SK-N-SH (cell line): ENCODE measurements around the gene ARHGEF7. TPM values are rescaled to one million over a fixed set of nuclear protein-coding genes. Genes with fewer than 3 reads are reported as not detected.

Source experiments
- CTCF ChIA-PET: fragments of 300-600, 350-600 bp; formaldehyde crosslinking; extraction: SDS; loops from one replicate; lab custom pipeline; 2021; lab: Yijun Ruan, JAX
- POLR2A ChIA-PET: fragments of 350-600 bp; sonication (Branson Sonifier 250); formaldehyde crosslinking; extraction: SDS; loops from one replicate; lab custom pipeline; 2020; ENCODE audit warnings: antibody characterized with exemption, inconsistent platforms; lab: Yijun Ruan, JAX
- DNase-seq: peaks from one replicate; pipeline ENCODE4 v3.0.0; 2012
- H2AFZ ChIP-seq: fragments of 200-600 bp; sonication (generic); 2 replicates; pipeline ENCODE4 v1.8.1; 2016; ENCODE audit warnings: antibody characterized with exemption, mild to moderate bottlenecking, low read depth
- H3F3A ChIP-seq: fragments of 200-600 bp; sonication (generic); replicated peaks from 2 replicates; pipeline ENCODE3; 2016; ENCODE audit warnings: antibody characterized with exemption, mild to moderate bottlenecking; ENCODE audit not compliant: insufficient read depth
- H3K27ac ChIP-seq, 2 experiments: fragments of 200-500 bp in 1 of 2; fragments of 200-600 bp in 1 of 2; sonication (Bioruptor generic) in 1 of 2; sonication (generic), shearing (Covaris generic) in 1 of 2; 2 replicates each; pipeline versions ENCODE4 v1.5.1 to v1.6.1; 2014 to 2016; ENCODE audit warnings: low read depth in 2 of 2, inconsistent platforms in 1 of 2, low read length in 1 of 2, mild to moderate bottlenecking in 1 of 2, mixed read lengths in 1 of 2
- H3K27me3 ChIP-seq: fragments of 200-600 bp; sonication (generic), shearing (Covaris generic); 2 replicates; pipeline ENCODE4 v1.6.1; 2016; ENCODE audit warnings: mixed run types; ENCODE audit not compliant: insufficient read depth
- H3K36me3 ChIP-seq, 2 experiments: fragments of 200-500 bp in 1 of 2; fragments of 200-600 bp in 1 of 2; sonication (Bioruptor generic) in 1 of 2; sonication (generic) in 1 of 2; replicated peaks in 1 of 2; 2 replicates each; pipeline versions ENCODE3 to v1.5.1; 2014 to 2016; ENCODE audit warnings: low read length in 1 of 2, mild to moderate bottlenecking in 1 of 2; ENCODE audit not compliant: insufficient read depth in 2 of 2, control insufficient read depth in 1 of 2
- H3K4me1 ChIP-seq, 2 experiments: fragments of 200-500 bp in 1 of 2; fragments of 200-600 bp in 1 of 2; sonication (Bioruptor generic) in 1 of 2; sonication (generic), shearing (Covaris generic) in 1 of 2; 2 replicates each; pipeline versions ENCODE4 v1.5.1 to v1.6.1; 2014 to 2016; ENCODE audit warnings: low read depth in 1 of 2, low read length in 1 of 2, mixed run types in 1 of 2; ENCODE audit not compliant: insufficient read depth in 2 of 2, control insufficient read depth in 1 of 2
- H3K4me2 ChIP-seq: fragments of 200-600 bp; sonication (generic), shearing (Covaris generic); 2 replicates; pipeline ENCODE4 v1.6.1; 2017; ENCODE audit warnings: mixed run types
- H3K4me3 ChIP-seq, 2 experiments: fragments of 200-500 bp in 1 of 2; fragments of 200-600 bp in 1 of 2; sonication (Bioruptor generic) in 1 of 2; sonication (generic), shearing (Covaris generic) in 1 of 2; 2 replicates each; pipeline versions ENCODE4 v1.5.1 to v1.8.1; 2014 to 2016; ENCODE audit warnings: low read depth in 2 of 2, inconsistent platforms in 1 of 2, low read length in 1 of 2, mild to moderate bottlenecking in 1 of 2, mixed read lengths in 1 of 2, moderate library complexity in 1 of 2
- H3K79me2 ChIP-seq: fragments of 200-600 bp; sonication (generic); 2 replicates; pipeline ENCODE4 v1.8.1; 2017; ENCODE audit warnings: mild to moderate bottlenecking; ENCODE audit not compliant: insufficient read depth
- H3K9ac ChIP-seq: fragments of 200-600 bp; sonication (generic); 2 replicates; pipeline ENCODE4 v1.6.1; 2017; ENCODE audit warnings: mixed run types
- H3K9me2 ChIP-seq: fragments of 200-600 bp; sonication (generic); 2 replicates; pipeline ENCODE4 v1.6.1; 2017; ENCODE audit warnings: mixed run types
- H3K9me3 ChIP-seq: fragments of 200-600 bp; sonication (generic); 2 replicates; pipeline ENCODE4 v1.6.1; 2017; ENCODE audit warnings: mixed run types, mild to moderate bottlenecking, moderate library complexity
- H4K20me1 ChIP-seq: fragments of 200-600 bp; sonication (generic); 2 replicates; pipeline ENCODE4 v1.6.1; 2017; ENCODE audit warnings: mild to moderate bottlenecking, mixed run types; ENCODE audit not compliant: insufficient read depth
- CHD2 ChIP-seq: fragments of 150-350 bp; IDR thresholded peaks from 2 replicates; pipeline ENCODE4 v1.6.1; 2018; ENCODE audit warnings: low read length; ENCODE audit not compliant: partially characterized antibody
- ELF1 ChIP-seq: IDR thresholded peaks from 2 replicates; pipeline ENCODE4 v1.4.0; 2012
- EP300 ChIP-seq, 2 experiments: IDR thresholded peaks; 2 replicates each; pipeline versions ENCODE4 v1.4.0 to v1.6.1; 2012; ENCODE audit warnings: borderline replicate concordance in 1 of 2, low read depth in 1 of 2, low read length in 1 of 2
- FOSL2 ChIP-seq: IDR thresholded peaks from 2 replicates; pipeline ENCODE4 v1.4.0; 2012; ENCODE audit warnings: low read depth, mild to moderate bottlenecking, moderate library complexity, borderline replicate concordance
- FOXJ3 ChIP-seq: sonication (generic); formaldehyde crosslinking; IDR thresholded peaks from 2 replicates; pipeline ENCODE4 v1.5.1; 2020; ENCODE audit warnings: mild to moderate bottlenecking, missing genetic modification reagents
- FOXM1 ChIP-seq: IDR thresholded peaks from 2 replicates; pipeline ENCODE4 v1.4.0; 2012; ENCODE audit warnings: low read depth, mild to moderate bottlenecking
- GABPA ChIP-seq: IDR thresholded peaks from 2 replicates; pipeline ENCODE4 v1.4.0; 2012; ENCODE audit warnings: low read depth, mild to moderate bottlenecking
- JUND ChIP-seq: IDR thresholded peaks from 2 replicates; pipeline ENCODE4 v1.4.0; 2012
- MEF2A ChIP-seq: IDR thresholded peaks from 2 replicates; pipeline ENCODE4 v1.4.0; 2012; ENCODE audit warnings: low read depth, borderline replicate concordance
- MXI1 ChIP-seq: IDR thresholded peaks from 2 replicates; pipeline ENCODE4 v1.6.1; 2012; ENCODE audit warnings: mild to moderate bottlenecking, low read depth, low read length, improper control_type of control experiment
- NFIC ChIP-seq: IDR thresholded peaks from 2 replicates; pipeline ENCODE4 v1.4.0; 2012; ENCODE audit warnings: borderline replicate concordance
- POLR2AphosphoS5 ChIP-seq: IDR thresholded peaks from 2 replicates; pipeline ENCODE4 v1.6.1; 2012; ENCODE audit warnings: low read depth, low read length
- RCOR1 ChIP-seq: fragments of 150-350 bp; IDR thresholded peaks from 2 replicates; pipeline ENCODE4 v1.6.1; 2017; ENCODE audit warnings: antibody characterized with exemption, low read length
- RFX5 ChIP-seq: IDR thresholded peaks from 2 replicates; pipeline ENCODE4 v1.6.1; 2012; ENCODE audit warnings: mild to moderate bottlenecking, improper control_type of control experiment, low read length
- SIN3A ChIP-seq: IDR thresholded peaks from 2 replicates; pipeline ENCODE4 v1.6.1; 2012; ENCODE audit warnings: low read depth, mild to moderate bottlenecking, low read length, moderate library complexity, borderline replicate concordance
- SMC3 ChIP-seq: IDR thresholded peaks from 2 replicates; pipeline ENCODE4 v1.6.1; 2012; ENCODE audit warnings: low read depth, low read length, improper control_type of control experiment
- TAF1 ChIP-seq: IDR thresholded peaks from 2 replicates; pipeline ENCODE4 v1.6.1; 2012; ENCODE audit warnings: low read depth, mild to moderate bottlenecking, low read length, moderate library complexity, borderline replicate concordance
- TCF12 ChIP-seq: IDR thresholded peaks from 2 replicates; pipeline ENCODE4 v1.4.0; 2012
- TEAD4 ChIP-seq: IDR thresholded peaks from 2 replicates; pipeline ENCODE4 v1.4.0; 2012; ENCODE audit warnings: mild to moderate bottlenecking, borderline replicate concordance; ENCODE audit not compliant: insufficient read depth
- WGBS: methylation state at CpG from one replicate; pipeline ENCODE4 v1.1.6; 2017; ENCODE audit warnings: low lambda C conversion rate; 5-methylcytosine and 5-hydroxymethylcytosine counted together
- polyA plus RNA-seq, 3 experiments: library from polyadenylated mRNA; depleted of rRNA; stranded (reverse); fragments of >200 nt; gene quantifications; 2 replicates each; pipeline ENCODE4 v1.2.3, GENCODE V29; 2012
- TF ChIP-seq, protein P1 (sequence below): fragments of 200-600 bp; sonication (generic); IDR thresholded peaks from 2 replicates; pipeline ENCODE4 v1.6.1; 2017; ENCODE audit warnings: antibody characterized with exemption, mild to moderate bottlenecking, moderate library complexity
- TF ChIP-seq, protein P2 (sequence below): fragments of 150-350 bp; IDR thresholded peaks from 2 replicates; pipeline ENCODE4 v1.6.1; 2016; ENCODE audit warnings: mild to moderate bottlenecking, low read depth, low read length
- TF ChIP-seq, protein P3 (sequence below): fragments of 150-350 bp; IDR thresholded peaks from 2 replicates; pipeline ENCODE4 v1.6.1; 2017; ENCODE audit warnings: antibody characterized with exemption, low read length, low read depth, borderline replicate concordance

Gene ARHGEF7
- polyA plus RNA-seq, 1 of the 3 experiments (the other 2 are of a cell fraction): 21.6 TPM

DNA sequence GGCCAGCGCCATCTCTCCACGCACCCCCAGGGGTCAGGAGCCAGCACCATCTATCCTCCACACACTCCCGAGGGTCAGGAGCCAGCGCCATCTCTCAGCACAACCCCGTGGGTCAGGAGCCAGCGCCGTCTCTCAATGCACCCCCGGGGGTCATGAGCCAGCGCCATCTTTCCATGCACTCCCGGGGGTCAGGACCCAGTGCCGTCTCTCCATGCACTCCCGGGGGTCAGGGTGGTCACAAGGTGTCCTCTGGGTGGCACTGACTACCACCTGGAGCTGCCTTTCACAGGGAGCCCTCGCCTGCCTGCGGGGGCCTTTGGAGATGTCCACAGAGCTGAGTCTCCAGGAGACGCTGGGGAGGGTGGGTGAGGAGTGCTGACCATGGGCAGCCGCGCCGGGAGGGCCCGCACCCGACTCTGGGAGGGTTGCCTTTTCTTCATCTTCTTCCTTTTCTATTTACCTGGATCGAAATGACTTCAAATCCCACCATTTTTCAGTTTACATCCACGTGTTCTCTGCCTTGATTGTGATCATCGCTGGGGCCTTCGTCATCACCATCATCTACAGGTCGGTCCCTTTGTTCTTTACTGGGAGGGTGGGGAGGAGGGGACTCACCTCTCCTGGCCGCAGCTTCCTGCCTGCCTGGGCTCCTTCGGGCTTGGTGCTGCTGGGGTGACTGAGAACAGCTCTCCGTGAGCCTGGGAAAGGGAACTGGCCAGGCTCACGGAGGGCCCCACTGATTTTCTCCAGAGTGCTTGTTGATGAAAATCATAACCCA is 224.4 kb downstream of the ARHGEF7 start:
- Histone ChIP-seq H3K9ac (no peak overlapping the region), H3K4me3 (no peak overlapping the region), H2AFZ (no peak overlapping the region), H3K4me1 (no peaks in the 10 kb centered on the region), H3K9me3 (no peaks in the 10 kb centered on the region), H4K20me1 (no peaks in the 10 kb centered on the region), H3F3A (no peaks in the 10 kb centered on the region), H3K36me3 (no peaks in the 10 kb centered on the region), H3K27me3 (no peaks in the 10 kb centered on the region; the same call in 1 of the 2 replicates)
- 43% methylated on average over 22 of the region's 29 CpGs for whole genome bisulfite sequencing
- POLR2A ChIA-PET: no interaction called here
- CTCF ChIA-PET: no interaction called here
- TF ChIP-seq RFX5: no peak
- TF ChIP-seq RCOR1: no peak
- no peak for TF ChIP-seq SIN3A
- TF ChIP-seq CHD2: no peak
- no peak for TF ChIP-seq JUND
- no peak for TF ChIP-seq POLR2AphosphoS5
- TF ChIP-seq NFIC: no peak
- no peak for TF ChIP-seq FOSL2
- no peak for TF ChIP-seq GABPA
- no peak for TF ChIP-seq FOXM1
- no peak for TF ChIP-seq EP300 (IDR thresholded peaks at IDR 0.05; ENCODE audit: borderline replicate concordance in 1 of 2, low read depth in 1 of 2, low read length in 1 of 2)
- no peak for TF ChIP-seq SMC3
- TF ChIP-seq, all 33 proteins: peak for 0
- no peak overlapping the region for H3K27ac ChIP-seq
- H3K79me2 ChIP-seq: no peaks in the 10 kb centered on the region
- no peak for DNase-seq
- no peak overlapping the region for H3K4me2 ChIP-seq
- H3K9me2 ChIP-seq: no peaks in the 10 kb centered on the region

DNA sequence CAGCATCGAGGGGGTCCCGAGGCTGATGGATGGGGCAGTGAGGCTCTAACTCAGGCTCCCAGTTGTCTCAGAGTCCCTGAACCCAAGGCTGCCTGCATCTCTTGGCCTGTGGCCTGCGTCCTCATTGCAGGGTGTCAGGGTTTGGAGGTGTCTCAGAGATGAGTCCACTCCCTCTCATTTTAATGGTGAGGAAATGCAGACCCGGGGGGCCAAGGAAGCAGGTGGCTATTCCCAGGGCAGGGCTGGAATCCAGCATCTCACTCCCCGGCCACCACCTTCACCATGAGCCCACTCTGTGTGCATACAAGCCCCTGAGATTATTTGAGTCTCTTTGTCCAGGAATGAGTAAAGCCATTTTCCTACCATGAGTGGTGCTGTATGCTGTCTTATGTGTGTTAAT is 226.8 kb downstream of the ARHGEF7 start:
- WGBS: 19% methylated on average over 3 of the region's 5 CpGs
- Histone ChIP-seq H3K27ac (no peak overlapping the region), H3K27me3 (peaks cover 4% of the 10 kb centered on the region; the same call in 1 of the 2 replicates), H2AFZ (no peak overlapping the region), H3K4me2 (no peak overlapping the region), H3K9ac (no peak overlapping the region), H3F3A (no peaks in the 10 kb centered on the region), H4K20me1 (no peaks in the 10 kb centered on the region), H3K36me3 (no peaks in the 10 kb centered on the region), H3K4me3 (no peak overlapping the region), H3K9me2 (no peaks in the 10 kb centered on the region), H3K4me1 (no peaks in the 10 kb centered on the region), H3K79me2 (no peaks in the 10 kb centered on the region), H3K9me3 (no peaks in the 10 kb centered on the region)
- POLR2A ChIA-PET: no interaction called here
- CTCF ChIA-PET: no interaction called here
- no peak for TF ChIP-seq TAF1
- no peak for TF ChIP-seq JUND
- no peak for TF ChIP-seq MEF2A
- no peak for TF ChIP-seq FOXJ3 (CRISPR knock-in tag)
- no peak for TF ChIP-seq EP300 (IDR thresholded peaks at IDR 0.05; ENCODE audit: borderline replicate concordance in 1 of 2, low read depth in 1 of 2, low read length in 1 of 2)
- no peak for TF ChIP-seq MXI1
- TF ChIP-seq, protein P1, sequence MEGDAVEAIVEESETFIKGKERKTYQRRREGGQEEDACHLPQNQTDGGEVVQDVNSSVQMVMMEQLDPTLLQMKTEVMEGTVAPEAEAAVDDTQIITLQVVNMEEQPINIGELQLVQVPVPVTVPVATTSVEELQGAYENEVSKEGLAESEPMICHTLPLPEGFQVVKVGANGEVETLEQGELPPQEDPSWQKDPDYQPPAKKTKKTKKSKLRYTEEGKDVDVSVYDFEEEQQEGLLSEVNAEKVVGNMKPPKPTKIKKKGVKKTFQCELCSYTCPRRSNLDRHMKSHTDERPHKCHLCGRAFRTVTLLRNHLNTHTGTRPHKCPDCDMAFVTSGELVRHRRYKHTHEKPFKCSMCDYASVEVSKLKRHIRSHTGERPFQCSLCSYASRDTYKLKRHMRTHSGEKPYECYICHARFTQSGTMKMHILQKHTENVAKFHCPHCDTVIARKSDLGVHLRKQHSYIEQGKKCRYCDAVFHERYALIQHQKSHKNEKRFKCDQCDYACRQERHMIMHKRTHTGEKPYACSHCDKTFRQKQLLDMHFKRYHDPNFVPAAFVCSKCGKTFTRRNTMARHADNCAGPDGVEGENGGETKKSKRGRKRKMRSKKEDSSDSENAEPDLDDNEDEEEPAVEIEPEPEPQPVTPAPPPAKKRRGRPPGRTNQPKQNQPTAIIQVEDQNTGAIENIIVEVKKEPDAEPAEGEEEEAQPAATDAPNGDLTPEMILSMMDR: no peak
- no peak for TF ChIP-seq SIN3A
- TF ChIP-seq TEAD4: no peak
- no peak for TF ChIP-seq TCF12
- no peak for TF ChIP-seq ELF1
- TF ChIP-seq, protein P2, sequence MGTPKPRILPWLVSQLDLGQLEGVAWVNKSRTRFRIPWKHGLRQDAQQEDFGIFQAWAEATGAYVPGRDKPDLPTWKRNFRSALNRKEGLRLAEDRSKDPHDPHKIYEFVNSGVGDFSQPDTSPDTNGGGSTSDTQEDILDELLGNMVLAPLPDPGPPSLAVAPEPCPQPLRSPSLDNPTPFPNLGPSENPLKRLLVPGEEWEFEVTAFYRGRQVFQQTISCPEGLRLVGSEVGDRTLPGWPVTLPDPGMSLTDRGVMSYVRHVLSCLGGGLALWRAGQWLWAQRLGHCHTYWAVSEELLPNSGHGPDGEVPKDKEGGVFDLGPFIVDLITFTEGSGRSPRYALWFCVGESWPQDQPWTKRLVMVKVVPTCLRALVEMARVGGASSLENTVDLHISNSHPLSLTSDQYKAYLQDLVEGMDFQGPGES: no peak
- TF ChIP-seq, protein P3, sequence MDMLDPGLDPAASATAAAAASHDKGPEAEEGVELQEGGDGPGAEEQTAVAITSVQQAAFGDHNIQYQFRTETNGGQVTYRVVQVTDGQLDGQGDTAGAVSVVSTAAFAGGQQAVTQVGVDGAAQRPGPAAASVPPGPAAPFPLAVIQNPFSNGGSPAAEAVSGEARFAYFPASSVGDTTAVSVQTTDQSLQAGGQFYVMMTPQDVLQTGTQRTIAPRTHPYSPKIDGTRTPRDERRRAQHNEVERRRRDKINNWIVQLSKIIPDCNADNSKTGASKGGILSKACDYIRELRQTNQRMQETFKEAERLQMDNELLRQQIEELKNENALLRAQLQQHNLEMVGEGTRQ: no peak
- DNase-seq: no peak
